CD4-positive, alpha-beta T cell treated with Interleukin-2 at 100 ng/mL for 4 hours (primary cell): ENCODE results near the gene ASPDH.

Experiments
- DNase-seq: peaks from one replicate; pipeline ENCODE4 v3.0.0-alpha.2; 2020; ENCODE audit warnings: low spot score

The ASPDH gene

DNA sequence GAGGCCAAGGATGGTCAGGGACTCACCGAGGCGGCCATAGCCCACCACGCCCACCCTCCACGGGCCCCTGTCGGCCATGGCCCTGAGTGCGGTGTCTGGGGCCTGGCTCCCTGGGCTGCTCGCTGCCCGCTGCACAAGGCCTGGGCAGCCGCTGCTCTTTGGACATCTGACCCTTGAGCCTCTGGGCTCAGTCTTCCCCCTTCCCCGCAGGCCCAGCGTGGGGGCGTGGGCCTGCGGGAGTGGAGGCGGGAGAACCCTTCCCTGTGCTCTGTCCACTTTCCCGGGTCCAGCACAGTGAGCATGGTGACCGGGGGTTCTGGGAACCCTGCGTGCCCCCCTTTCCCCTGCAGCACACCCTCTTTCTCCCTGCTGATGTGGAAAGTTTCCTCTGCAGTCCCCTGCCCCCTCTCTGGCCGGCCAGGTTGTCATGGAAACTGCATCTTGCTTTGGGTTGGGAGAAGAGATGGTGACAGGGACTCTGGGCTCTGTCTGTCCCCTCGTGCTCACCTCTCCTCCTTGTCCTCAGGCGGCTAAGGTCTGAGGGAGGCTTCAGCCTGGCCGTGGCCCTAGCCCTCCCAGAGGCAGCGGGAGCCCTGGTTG, at the start of gene ASPDH:
Gene ASPDH (minus strand): TSS at position 168 of the 600 bp plus-strand sequence. CDS start 90 bp downstream, at position 78.
- no peak for DNase-seq

DNA sequence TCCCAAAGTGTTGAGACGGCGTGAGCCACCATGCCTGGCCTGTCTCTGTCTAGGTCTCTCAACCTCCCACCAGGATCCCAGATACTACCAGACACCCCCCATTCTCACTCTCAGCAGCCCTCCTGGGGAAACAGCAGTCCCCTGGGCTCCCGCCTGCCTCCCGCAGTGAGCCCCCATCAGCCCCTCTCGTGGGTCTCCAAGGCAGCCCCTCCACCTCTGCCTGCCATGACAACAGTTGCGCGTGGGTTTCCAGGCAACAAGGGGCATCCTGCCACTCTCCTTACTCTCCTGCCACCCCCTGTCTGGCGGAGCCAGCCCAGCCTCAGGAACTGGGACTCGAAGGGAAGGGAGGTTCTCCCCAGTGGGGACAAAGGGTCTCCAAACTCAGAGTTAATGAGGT, 49.3 kb upstream of the ASPDH start:
- DNase-seq, result no peak

DNA sequence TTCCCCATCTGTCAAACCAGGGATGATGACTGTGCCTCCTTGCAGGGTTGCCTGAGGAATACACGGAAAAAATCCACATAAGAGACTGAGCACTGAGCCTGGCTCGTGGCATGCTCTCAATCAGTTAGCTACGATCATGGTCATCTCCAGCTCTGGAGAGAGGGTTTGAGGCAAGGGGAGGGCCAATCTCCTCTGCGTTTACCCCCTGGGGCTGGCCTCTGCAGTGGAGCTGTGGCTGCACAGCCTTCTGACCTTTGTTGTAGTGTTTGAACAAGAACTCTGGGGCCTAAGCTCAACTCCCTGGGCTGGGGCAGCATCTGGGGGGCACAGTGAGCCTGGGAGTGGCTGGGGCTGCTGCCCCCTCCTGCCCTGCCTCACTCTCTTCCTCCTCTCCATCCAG, 48.6 kb upstream of the ASPDH start:
- no peak for DNase-seq

DNA sequence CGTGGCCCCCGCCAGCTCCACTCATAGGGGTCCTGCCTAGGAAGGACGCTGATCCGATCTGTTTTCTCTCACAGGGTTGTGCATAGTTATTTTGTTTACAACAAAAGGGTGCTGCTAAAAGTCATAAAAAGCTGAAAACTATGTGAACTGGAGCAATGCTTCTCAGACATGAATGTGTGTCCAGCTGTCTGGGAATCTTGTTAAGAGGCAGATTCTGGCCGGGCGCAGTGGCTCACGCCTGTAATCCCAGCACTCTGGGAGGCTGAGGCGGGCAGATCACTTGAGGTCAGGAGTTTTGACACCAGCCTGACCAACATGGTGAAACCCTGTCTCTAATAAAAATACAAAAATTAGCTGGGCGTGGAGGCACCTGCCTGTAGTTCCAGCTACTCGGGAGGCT, 45.9 kb upstream of the ASPDH start:
- no peak for DNase-seq

GRCh38 chr19:50558449-50558848, 44.7 kb upstream of the ASPDH start:
- no peak for DNase-seq

- no peak for DNase-seq
Measured at GRCh38 chr19:50558039-50558438, 44.3 kb upstream of the ASPDH start.

GRCh38 chr19:50557009-50557613, 43.4 kb upstream of the ASPDH start:
- DNase-seq, result no peak

GRCh38 chr19:50556282-50557008, 42.7 kb upstream of the ASPDH start:
- peak; percentile 63 for DNase-seq

DNA sequence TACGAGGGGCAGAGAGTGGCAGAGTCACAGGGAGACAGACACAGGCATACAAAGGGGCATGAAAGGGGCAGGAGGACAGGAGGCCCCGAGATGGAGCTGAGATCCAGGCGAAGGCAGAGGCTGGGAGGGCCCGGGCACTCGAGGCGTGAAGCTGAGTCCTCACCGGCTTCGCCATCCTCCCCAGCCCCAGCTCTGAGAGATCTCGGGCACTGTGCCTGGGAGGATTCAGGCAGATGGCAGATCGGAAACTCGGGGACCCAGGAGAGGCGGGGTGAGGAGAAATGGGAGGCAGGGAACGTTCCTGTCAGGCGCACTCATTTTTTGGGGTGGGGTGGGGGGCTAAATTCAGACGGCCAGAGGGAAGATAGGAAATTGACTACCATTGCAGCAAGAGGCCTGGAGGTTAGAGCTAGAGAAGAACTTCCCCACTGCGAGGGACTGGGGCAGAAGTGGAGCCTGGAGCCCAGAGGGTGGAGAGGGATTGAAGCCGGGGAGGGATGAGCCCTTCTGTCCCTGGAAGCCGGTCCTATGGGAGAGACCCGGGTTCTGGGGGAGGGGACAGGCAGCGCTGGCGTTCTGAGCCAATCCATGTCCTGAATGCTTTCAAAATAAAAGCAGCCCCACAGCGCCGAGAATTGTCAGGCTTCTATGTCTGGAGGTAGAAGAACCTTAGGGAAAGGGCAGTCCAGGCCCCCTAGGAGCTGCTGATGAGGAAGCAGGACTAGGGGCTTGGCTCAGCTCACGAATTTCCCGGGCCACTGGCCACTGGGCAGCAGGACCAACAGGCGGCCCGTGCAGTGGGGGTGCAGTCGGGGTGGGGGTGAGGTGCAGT, 42.0 kb upstream of the ASPDH start:
- DNase-seq, result no peak

- no peak for DNase-seq
Measured at GRCh38 chr19:50555033-50555432, 41.3 kb upstream of the ASPDH start.

DNA sequence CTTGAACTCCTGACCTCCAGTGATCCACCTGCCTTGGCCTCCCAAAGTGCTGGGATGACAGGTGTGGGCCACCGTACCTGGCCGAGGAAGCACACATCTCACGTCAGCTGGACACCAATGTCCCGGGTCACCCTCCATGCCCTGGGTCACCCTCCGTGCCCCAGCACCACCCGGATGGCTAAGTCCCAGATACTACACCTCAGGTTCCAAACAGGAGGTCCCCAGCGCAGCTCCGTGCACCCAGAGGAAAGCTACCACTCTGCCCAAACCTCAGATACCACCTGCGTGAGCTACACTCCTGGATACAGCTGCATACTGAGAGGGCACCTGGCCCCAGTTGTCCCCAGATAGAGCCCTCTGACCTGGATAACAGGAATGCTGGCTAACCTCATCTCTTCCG, 40.5 kb upstream of the ASPDH start:
- DNase-seq, result no peak

DNA sequence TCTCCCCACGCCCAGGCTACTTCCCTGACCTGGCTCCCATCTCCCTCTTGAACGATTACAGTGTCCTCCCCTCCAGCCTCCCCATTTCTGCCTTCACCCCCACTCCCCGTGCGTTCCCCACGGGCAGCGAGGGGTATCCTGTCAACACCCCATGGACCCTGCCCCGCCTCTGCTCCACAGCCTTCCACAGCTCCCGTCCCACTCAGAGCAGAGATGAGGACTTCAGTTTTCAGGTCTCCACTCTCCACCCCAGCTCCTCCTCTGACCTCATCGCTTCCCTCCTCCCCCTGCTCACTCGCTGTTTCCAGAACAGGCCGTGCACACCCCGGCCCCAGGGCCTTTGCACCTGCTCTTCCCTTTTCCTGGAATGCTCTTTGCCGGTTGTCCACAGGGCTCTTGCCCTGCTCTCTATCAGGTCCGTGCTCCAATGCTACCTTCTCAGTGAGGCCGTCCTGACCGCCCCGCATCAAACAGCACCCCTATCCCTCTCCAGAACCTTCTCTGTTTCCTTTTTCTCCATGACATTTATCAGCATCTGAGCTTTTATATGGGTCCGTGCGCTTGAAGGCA, 39.5 kb upstream of the ASPDH start:
- no peak for DNase-seq

- no peak for DNase-seq
Measured at GRCh38 chr19:50552540-50552939, 38.8 kb upstream of the ASPDH start.

DNA sequence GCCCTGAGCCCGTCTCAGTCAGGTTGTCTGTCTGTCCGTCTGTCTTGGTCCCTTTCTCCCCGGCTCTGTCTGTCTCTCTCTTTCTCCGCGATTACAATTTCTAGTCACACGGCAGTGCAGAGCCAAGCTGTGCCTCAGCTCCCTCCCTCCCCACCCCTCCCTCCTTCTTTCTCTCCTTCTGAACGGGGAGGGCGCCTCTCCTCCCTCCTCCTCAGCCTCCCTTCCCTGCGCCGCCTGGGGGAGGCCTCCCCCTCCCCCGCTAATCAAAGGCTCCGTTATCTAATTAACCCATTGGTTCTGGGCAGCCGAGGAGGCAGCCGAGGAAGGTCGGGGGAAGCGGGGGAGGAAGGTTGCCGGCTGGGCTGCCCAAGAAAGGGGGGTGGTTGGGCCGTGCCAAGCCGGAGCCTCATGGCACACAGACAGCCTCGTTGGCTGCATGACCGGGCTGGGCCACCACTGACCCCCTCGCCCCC, 38.0 kb upstream of the ASPDH start:
- DNase-seq, result no peak

- no peak for DNase-seq
Measured at GRCh38 chr19:50551034-50551714, 37.5 kb upstream of the ASPDH start.

GRCh38 chr19:50550594-50550966, 36.9 kb upstream of the ASPDH start:
- DNase-seq, result no peak

DNA sequence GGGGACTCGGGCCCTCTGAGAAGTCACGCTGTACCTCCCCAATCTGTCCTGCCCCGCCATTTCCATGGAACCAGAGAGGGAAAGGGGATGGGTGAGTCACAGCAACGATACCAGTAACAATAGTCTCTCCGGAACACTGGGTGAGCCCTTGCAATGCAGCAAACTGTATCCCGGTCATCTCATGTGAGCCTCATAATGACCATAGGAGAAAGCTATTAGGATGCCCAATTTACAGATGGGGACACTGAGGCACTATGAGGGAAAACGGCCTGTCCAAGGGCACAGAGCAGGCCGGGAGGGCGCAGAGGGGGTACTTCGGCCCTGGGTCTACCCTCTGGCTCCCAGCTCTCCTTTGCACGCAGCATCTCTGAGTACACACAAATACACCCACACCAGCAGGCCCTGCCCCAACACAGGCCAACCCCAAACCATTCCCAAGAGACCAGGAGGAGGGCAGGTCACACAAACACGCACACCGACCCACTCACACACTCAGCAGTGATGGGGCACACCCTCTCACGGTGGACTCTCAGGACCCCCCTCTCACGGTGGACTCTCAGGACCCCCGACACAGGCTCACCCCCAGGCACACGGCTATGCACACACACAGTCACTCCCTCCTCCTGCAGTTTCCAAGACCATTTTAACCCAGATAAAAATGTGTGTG, 36.3 kb upstream of the ASPDH start:
- no peak for DNase-seq

DNA sequence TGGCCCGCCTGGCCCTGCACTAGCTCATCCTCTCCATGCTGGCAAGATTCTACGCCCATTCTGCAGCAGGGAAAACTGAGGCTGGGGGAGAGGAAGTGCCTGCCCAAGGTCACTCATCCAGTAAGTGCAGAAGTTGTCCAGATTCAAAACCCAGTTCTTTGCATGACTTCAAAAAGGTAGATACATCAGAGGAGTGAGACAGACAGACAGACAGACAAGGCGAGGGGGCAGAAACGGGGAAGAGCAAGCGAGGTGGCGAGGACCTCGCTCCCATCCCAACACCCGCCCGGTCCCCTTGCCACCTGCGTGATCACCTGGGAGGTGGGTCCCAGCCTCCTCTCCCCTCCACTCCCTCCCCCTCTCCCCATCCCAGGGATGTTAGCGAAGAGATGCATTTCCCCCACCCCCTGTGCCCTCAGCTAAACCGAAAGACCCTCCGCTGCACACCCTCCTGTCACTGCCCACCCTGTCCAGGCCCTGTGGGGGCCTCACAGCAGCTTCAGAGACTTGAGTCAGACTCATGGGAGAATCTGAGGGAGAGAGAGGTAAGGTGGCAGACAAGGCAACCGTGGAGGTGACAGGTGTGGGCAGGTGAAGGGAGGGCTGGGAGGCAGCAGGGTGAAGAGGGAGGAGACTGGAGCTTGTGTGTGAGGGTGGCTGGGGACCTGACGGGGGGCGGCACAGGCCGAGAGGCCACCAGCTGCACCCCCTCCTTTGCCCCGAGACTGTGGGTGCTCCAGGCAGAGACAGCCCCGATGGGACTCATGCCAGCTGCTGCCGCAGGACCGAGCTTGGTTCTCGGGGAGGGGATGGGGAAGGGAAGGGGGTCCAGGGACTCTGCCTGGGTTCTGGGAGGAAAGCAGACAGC, 35.6 kb upstream of the ASPDH start:
- DNase-seq, result no peak

GRCh38 chr19:50548191-50549058, 34.7 kb upstream of the ASPDH start:
- DNase-seq, result no peak
